HEK293 (cell line): ENCODE data around the gene CENPX.

Experiments used
- BCL11A ChIP-seq: fragments of 450-650 bp; formaldehyde crosslinking; IDR thresholded peaks from 2 replicates; pipeline ENCODE4 v1.5.1; 2016; ENCODE audit warnings: low read depth, missing biosample characterization, missing genetic modification characterization
- GLI2 ChIP-seq: fragments of 450-650 bp; formaldehyde crosslinking; IDR thresholded peaks from 2 replicates; pipeline ENCODE4; 2017; ENCODE audit warnings: missing biosample characterization, missing genetic modification characterization, low read depth, borderline replicate concordance
- HOXC10 ChIP-seq: sonication (generic); formaldehyde crosslinking; IDR thresholded peaks from 2 replicates; pipeline ENCODE4 v1.8.1; 2023; ENCODE audit warnings: mild to moderate bottlenecking, missing genetic modification reagents
- MEIS1 ChIP-seq: sonication (generic); formaldehyde crosslinking; IDR thresholded peaks from 2 replicates; pipeline ENCODE4 v1.8.1; 2022; ENCODE audit warnings: missing genetic modification reagents, mild to moderate bottlenecking, borderline replicate concordance
- PRDM6 ChIP-seq: fragments of 450-650 bp; formaldehyde crosslinking; IDR thresholded peaks from 2 replicates; pipeline ENCODE4 v1.5.1; 2017; ENCODE audit warnings: missing biosample characterization, missing genetic modification characterization
- SETDB1 ChIP-seq: IDR thresholded peaks from one replicate; pipeline ENCODE4 v1.6.1; 2017; ENCODE audit warnings: mild to moderate bottlenecking, low read length, moderate library complexity, mixed read lengths; ENCODE audit not compliant: insufficient read length
- TSHZ1 ChIP-seq: fragments of 450-650 bp; formaldehyde crosslinking; IDR thresholded peaks from 2 replicates; pipeline ENCODE4 v1.5.1; 2016; ENCODE audit warnings: missing biosample characterization, missing genetic modification characterization, borderline replicate concordance
- ZBTB11 ChIP-seq: fragments of 450-650 bp; formaldehyde crosslinking; conservative IDR thresholded peaks from 2 replicates; pipeline ENCODE4 v1.5.1; 2016; ENCODE audit warnings: low read depth, missing biosample characterization, missing genetic modification characterization
- ZBTB20 ChIP-seq: fragments of 450-650 bp; formaldehyde crosslinking; IDR thresholded peaks from 2 replicates; pipeline ENCODE4 v1.5.1; 2016; ENCODE audit warnings: missing biosample characterization, missing genetic modification characterization
- ZFP41 ChIP-seq: fragments of 450-650 bp; formaldehyde crosslinking; IDR thresholded peaks from 2 replicates; pipeline ENCODE4 v1.5.1; 2016; ENCODE audit warnings: missing biosample characterization, missing genetic modification characterization, borderline replicate concordance
- ZIC2 ChIP-seq: fragments of 450-650 bp; formaldehyde crosslinking; IDR thresholded peaks from 2 replicates; pipeline ENCODE4 v1.5.1; 2016; ENCODE audit warnings: missing biosample characterization, missing genetic modification characterization
- ZNF132 ChIP-seq: fragments of 450-650 bp; formaldehyde crosslinking; IDR thresholded peaks from 2 replicates; pipeline ENCODE4 v1.5.1; 2017; ENCODE audit warnings: missing biosample characterization, missing genetic modification characterization, borderline replicate concordance
- ZNF140 ChIP-seq: fragments of 450-650 bp; formaldehyde crosslinking; IDR thresholded peaks from 2 replicates; pipeline ENCODE4 v1.5.1; 2016; ENCODE audit warnings: missing biosample characterization, missing genetic modification characterization
- ZNF16 ChIP-seq: fragments of 450-650 bp; formaldehyde crosslinking; IDR thresholded peaks from 2 replicates; pipeline ENCODE4 v1.5.1; 2016; ENCODE audit warnings: low read depth, missing biosample characterization, missing genetic modification characterization
- ZNF211 ChIP-seq: fragments of 450-650 bp; formaldehyde crosslinking; IDR thresholded peaks from 2 replicates; pipeline ENCODE4 v1.5.1; 2016; ENCODE audit warnings: low read depth, missing biosample characterization, missing genetic modification characterization
- ZNF214 ChIP-seq: fragments of 450-650 bp; formaldehyde crosslinking; IDR thresholded peaks from 2 replicates; pipeline ENCODE4 v1.5.1; 2017; ENCODE audit warnings: missing biosample characterization, mild to moderate bottlenecking, missing genetic modification characterization, borderline replicate concordance
- ZNF248 ChIP-seq: fragments of 450-650 bp; formaldehyde crosslinking; IDR thresholded peaks from 2 replicates; pipeline ENCODE4 v1.5.1; 2017; ENCODE audit warnings: missing biosample characterization, missing genetic modification characterization
- ZNF354C ChIP-seq: fragments of 450-650 bp; formaldehyde crosslinking; IDR thresholded peaks from 2 replicates; pipeline ENCODE4 v1.5.1; 2016; ENCODE audit warnings: missing biosample characterization, missing genetic modification characterization, low read depth, borderline replicate concordance
- ZNF548 ChIP-seq: fragments of 450-650 bp; formaldehyde crosslinking; IDR thresholded peaks from 2 replicates; pipeline ENCODE4 v1.5.1; 2016; ENCODE audit warnings: missing biosample characterization, missing genetic modification characterization
- ZNF621 ChIP-seq: fragments of 450-650 bp; formaldehyde crosslinking; IDR thresholded peaks from 2 replicates; pipeline ENCODE4 v1.5.1; 2017; ENCODE audit warnings: missing biosample characterization, missing genetic modification characterization
- ZNF624 ChIP-seq: fragments of 450-650 bp; formaldehyde crosslinking; IDR thresholded peaks from 2 replicates; pipeline ENCODE4 v1.5.1; 2017; ENCODE audit warnings: missing biosample characterization, missing genetic modification characterization
- ZNF777 ChIP-seq: fragments of 450-650 bp; formaldehyde crosslinking; IDR thresholded peaks from 2 replicates; pipeline ENCODE4 v1.5.1; 2017; ENCODE audit warnings: missing biosample characterization, missing genetic modification characterization, borderline replicate concordance
- TF ChIP-seq, protein P1 (sequence below): fragments of 450-650 bp; formaldehyde crosslinking; IDR thresholded peaks from 2 replicates; pipeline ENCODE4 v1.5.1; 2016; ENCODE audit warnings: missing biosample characterization, missing genetic modification characterization
- TF ChIP-seq, protein P2 (sequence below): fragments of 450-650 bp; formaldehyde crosslinking; IDR thresholded peaks from 2 replicates; pipeline ENCODE4 v1.5.1; 2017; ENCODE audit warnings: missing biosample characterization, missing genetic modification characterization
- TF ChIP-seq, protein P3 (sequence below): fragments of 450-650 bp; formaldehyde crosslinking; IDR thresholded peaks from 2 replicates; pipeline ENCODE4 v1.5.1; 2016; ENCODE audit warnings: missing biosample characterization, missing genetic modification characterization

CENPX gene

GRCh38 chr17:82003411-82004381 is 19.0 kb downstream of the CENPX start (continued):
- TF ChIP-seq BCL11A (tag by site-specific recombination) (no peak), ZNF132 (no peak), ZNF248 (tag by site-specific recombination) (no peak), MEIS1 (no peak), ZNF624 (no peak), ZNF140 (tag by site-specific recombination) (no peak), ZBTB20 (tag by site-specific recombination) (peak; percentile 66; the same call in 1 of the 2 replicates), HOXC10 (CRISPR knock-in tag) (no peak), ZNF354C (tag by site-specific recombination) (no peak), ZBTB11 (no peak), ZNF214 (tag by site-specific recombination) (no peak), PRDM6 (tag by site-specific recombination) (no peak), ZNF621 (tag by site-specific recombination) (no peak), SETDB1 (no peak), ZNF777 (no peak), ZNF211 (tag by site-specific recombination) (no peak), GLI2 (tag by site-specific recombination) (no peak), TSHZ1 (tag by site-specific recombination) (no peak), ZFP41 (no peak), ZNF16 (tag by site-specific recombination) (no peak), ZNF548 (tag by site-specific recombination) (no peak), ZIC2 (tag by site-specific recombination) (peak; percentile 98)
- TF ChIP-seq, protein P1, sequence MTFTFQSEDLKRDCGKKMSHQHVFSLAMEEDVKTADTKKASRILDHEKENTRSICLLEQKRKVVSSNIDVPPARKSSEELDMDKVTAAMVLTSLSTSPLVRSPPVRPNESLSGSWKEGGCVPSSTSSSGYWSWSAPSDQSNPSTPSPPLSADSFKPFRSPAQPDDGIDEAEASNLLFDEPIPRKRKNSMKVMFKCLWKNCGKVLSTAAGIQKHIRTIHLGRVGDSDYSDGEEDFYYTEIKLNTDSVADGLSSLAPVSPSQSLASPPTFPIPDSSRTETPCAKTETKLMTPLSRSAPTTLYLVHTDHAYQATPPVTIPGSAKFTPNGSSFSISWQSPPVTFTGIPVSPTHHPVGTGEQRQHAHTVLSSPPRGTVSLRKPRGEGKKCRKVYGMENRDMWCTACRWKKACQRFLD (tag by site-specific recombination): no peak
- TF ChIP-seq, protein P2, sequence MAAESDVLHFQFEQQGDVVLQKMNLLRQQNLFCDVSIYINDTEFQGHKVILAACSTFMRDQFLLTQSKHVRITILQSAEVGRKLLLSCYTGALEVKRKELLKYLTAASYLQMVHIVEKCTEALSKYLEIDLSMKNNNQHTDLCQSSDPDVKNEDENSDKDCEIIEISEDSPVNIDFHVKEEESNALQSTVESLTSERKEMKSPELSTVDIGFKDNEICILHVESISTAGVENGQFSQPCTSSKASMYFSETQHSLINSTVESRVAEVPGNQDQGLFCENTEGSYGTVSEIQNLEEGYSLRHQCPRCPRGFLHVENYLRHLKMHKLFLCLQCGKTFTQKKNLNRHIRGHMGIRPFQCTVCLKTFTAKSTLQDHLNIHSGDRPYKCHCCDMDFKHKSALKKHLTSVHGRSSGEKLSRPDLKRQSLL (tag by site-specific recombination): no peak
- TF ChIP-seq, protein P3, sequence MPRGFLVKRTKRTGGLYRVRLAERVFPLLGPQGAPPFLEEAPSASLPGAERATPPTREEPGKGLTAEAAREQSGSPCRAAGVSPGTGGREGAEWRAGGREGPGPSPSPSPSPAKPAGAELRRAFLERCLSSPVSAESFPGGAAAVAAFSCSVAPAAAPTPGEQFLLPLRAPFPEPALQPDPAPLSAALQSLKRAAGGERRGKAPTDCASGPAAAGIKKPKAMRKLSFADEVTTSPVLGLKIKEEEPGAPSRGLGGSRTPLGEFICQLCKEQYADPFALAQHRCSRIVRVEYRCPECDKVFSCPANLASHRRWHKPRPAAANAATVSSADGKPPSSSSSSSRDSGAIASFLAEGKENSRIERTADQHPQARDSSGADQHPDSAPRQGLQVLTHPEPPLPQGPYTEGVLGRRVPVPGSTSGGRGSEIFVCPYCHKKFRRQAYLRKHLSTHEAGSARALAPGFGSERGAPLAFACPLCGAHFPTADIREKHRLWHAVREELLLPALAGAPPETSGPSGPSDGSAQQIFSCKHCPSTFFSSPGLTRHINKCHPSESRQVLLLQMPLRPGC (tag by site-specific recombination): no peak
